HG02852 (cell line): Measurements from ENCODE around the gene PRKCE.

ENCODE experiments used
- ATAC-seq: cut with Tn5 transposase; IDR thresholded peaks from one replicate; pipeline ENCODE4 v1.9.1; 2021; ENCODE audit warnings: mild to moderate bottlenecking, moderate library complexity; ENCODE audit not compliant: unreplicated experiment

The PRKCE gene

GRCh38 chr2:45951025-45951727 lies 299.7 kb downstream of the PRKCE start:
- no peak for ATAC-seq

GRCh38 chr2:45952591-45952990 lies 301.1 kb downstream of the PRKCE start:
- ATAC-seq: no peak

- no peak for ATAC-seq
Observed at GRCh38 chr2:45953376-45954027, 302.0 kb downstream of the PRKCE start.

- no peak for ATAC-seq
Observed at GRCh38 chr2:45954233-45954850, 302.9 kb downstream of the PRKCE start.

- ATAC-seq: no peak
Observed at GRCh38 chr2:45957533-45958227, 306.2 kb downstream of the PRKCE start.

GRCh38 chr2:45960057-45960863 lies 308.8 kb downstream of the PRKCE start:
- no peak for ATAC-seq

- ATAC-seq: no peak
Observed at GRCh38 chr2:45962177-45962921, 310.9 kb downstream of the PRKCE start.

GRCh38 chr2:45963816-45964215 lies 312.3 kb downstream of the PRKCE start:
- no peak for ATAC-seq

GRCh38 chr2:45964223-45964841 lies 312.9 kb downstream of the PRKCE start:
- no peak for ATAC-seq

GRCh38 chr2:45964906-45965305 lies 313.4 kb downstream of the PRKCE start:
- no peak for ATAC-seq

GRCh38 chr2:45965871-45966498 lies 314.5 kb downstream of the PRKCE start:
- no peak for ATAC-seq

- ATAC-seq: no peak
Observed at GRCh38 chr2:45968946-45969584, 317.6 kb downstream of the PRKCE start.

GRCh38 chr2:45973426-45973825 lies 322.0 kb downstream of the PRKCE start:
- ATAC-seq: no peak

- ATAC-seq: peak; percentile 68
Observed at GRCh38 chr2:45974056-45974455, 322.6 kb downstream of the PRKCE start.

GRCh38 chr2:45974762-45975408 lies 323.4 kb downstream of the PRKCE start:
- peak; percentile 85 for ATAC-seq

- ATAC-seq: no peak
Observed at GRCh38 chr2:45975752-45976517, 324.5 kb downstream of the PRKCE start.

- no peak for ATAC-seq
Observed at GRCh38 chr2:45978302-45978859, 326.9 kb downstream of the PRKCE start.
